GM18520 (cell line): Measurements from ENCODE around the gene SFTPD.

Experiments
- ATAC-seq: cut with Tn5 transposase; IDR thresholded peaks from one replicate; pipeline ENCODE4 v1.9.1; 2021; ENCODE audit not compliant: unreplicated experiment

The SFTPD gene

DNA sequence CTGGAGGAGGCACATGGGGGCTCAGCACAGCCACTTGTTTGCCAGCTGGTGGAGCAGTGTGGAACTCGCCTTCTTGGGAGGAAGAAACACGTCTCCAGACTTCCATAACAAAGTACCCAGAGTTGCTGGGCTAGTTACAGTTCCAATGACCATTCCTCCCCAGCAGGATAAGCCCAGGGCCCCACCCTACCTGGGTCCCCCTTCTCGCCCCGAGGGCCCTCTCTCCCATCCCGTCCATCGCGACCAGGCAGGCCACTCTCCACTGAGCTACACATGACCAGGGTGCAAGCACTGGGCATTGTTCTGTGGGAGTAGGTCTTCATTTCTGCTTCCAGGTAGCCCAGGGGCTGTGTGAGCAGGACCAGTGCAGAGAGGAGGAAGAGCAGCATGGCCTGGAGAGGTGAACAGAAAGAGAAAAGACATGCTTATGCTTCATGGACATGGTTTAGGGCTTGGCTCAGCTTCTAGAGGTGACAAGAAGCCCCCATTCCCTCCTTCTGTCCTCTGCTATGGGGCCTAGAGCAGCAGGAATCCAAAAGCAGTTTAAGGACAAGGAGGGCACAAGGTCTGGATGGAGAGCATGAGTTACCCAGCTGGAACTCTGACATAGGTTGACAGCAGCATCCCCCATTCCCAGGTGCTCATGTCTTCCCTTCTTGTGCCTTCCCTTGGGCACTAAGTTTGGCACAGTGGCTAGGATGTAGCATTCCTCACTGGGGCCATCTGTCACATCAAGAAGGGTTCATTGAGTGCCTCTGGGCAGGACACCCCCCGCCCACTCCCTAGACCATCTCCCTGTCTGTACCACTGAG is 2.4 kb downstream of the SFTPD start:
- no peak for ATAC-seq

- no peak for ATAC-seq
Measured at GRCh38 chr10:79944428-79945395, 4.2 kb downstream of the SFTPD start.

- ATAC-seq = no peak
Measured at GRCh38 chr10:79943871-79944270, 5.0 kb downstream of the SFTPD start.

DNA sequence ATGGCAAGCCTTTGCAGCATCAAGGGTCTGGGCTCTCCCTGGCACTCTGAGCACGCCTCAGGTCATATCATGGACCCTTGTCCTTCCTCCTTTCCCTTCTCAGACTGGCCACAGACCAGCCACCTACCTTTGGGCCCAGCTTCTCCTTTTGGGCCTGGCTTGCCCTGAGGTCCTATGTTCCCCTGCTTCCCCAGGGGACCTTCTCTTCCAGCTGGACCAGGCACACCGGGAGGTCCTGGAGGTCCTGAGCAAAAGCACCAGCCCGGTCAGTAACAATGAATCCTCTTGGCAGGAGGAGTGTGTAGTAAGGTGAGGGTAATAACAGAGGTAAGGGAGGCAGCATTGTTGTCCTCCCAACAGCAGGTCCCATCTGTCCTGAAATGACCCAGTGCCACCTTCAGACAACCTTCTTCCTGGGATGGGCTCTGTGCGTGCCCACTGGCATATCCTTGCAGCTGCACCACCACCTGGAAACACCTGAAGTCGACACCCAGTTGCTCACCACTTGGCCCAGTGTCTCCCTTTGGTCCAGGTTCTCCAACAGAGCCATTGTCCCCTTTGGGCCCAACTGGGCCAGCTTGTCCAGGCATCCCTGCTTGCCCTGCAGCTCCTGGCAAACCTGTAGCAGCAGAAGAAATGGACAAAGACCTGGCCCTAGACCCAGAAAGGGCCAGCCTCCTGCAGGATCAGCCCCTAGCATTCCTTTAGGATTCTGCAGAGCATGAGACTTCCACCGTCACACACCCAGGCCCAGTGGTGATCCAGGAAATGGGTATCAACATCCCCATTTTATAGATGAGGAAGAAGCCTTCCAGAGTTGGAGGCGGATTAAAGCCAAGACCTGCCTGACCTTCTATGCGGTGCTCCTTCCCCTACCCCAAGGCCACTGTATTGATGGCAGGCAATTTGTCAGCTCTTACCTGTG is 6.4 kb downstream of the SFTPD start:
- no peak for ATAC-seq

- ATAC-seq = no peak
Measured at GRCh38 chr10:79941585-79942210, 7.2 kb downstream of the SFTPD start.

- no peak for ATAC-seq
Measured at GRCh38 chr10:79941146-79941545, 7.8 kb downstream of the SFTPD start.

DNA sequence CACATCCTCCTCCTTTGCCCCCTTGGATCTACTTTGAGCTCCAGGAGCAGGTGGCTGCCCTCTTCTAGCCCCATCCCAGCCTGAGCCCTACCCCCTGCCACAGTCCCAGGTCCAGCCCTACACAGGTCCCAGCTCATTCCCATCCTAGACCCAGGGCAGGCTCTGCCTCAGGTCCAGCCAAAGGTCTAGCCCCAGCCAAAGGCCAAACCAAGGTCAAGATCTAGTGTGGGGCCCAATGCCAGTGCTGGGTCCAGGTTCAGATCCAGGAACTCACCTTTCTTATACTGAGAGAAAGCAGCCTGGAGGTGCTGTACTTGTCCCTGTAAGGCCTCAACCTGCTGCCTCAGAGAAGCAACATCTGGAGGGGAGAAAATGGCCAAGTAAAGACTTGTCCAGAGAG is 8.5 kb downstream of the SFTPD start:
- ATAC-seq = no peak

GRCh38 chr10:79939969-79940368 is 8.9 kb downstream of the SFTPD start:
- no peak for ATAC-seq

- ATAC-seq = peak; percentile 50
Measured at GRCh38 chr10:79938728-79939406, 10.0 kb downstream of the SFTPD start.

DNA sequence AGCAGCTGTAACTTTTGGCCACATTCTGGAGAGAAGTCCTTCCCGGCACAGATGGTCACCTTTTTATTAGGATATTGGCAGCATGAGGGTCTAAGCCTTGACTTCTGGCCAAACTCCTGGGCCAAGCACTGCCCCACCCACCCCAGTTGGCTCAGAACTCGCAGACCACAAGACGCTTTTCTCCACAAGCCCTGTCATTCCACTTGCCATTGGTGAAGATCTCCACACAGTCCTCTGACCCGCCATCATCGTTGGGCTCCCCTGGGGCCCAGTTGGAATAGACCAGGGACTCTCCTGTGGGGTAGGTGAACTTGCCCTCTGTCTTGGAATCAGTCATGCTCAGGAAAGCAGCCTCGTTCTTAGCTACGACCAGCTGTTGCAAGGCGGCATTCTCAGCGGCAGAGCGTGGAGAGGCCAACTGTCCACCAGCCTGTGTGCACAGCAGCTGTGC is 11.2 kb downstream of the SFTPD start:
- ATAC-seq = no peak

GRCh38 chr10:79936625-79937615 is 12.0 kb downstream of the SFTPD start:
- no peak for ATAC-seq

DNA sequence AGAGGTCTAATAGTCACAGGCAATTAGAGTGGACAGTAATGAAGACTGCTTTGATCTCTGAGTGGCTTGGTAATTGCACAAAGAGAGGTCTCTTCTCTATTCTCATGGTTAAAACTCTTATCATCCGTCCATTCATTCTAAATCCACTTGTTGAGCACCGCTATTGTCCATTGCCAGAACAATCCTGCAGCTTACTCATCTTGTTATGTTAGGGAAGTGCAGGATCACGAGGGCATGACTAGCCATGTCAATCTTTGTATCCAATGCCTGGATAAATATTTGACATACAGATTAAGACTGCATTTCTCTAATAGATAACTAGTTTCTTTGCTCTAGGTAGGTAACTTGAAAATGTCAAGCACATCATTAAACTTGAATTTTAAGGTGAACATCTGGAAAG is 14.9 kb downstream of the SFTPD start:
- no peak for ATAC-seq

DNA sequence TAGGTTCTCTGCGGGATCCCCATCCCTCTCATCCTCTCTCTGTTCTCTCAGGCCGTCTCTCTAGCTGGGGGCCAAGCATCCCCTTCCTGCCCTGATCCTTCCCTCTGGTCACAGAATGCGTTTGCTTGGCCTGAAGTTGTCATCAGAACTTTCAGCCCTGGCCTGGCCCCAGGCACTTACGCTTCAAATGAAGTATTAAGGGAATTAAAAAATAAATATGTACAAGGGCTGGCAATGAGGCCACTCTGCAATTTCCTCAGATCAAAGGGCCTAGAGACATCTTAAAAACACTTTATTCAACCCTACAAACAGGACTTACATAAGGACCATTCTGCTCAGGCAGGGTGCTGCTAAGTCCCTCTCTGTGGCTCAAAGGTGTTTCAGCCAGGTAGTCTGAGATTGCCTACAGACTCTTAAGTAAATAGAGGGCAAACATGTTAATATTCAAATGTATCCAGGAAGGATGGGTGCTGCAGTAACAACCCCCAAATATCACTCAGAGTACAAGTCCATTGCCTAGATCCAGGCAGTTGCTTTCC is 16.0 kb downstream of the SFTPD start:
- ATAC-seq = no peak

- no peak for ATAC-seq
Measured at GRCh38 chr10:79932307-79932706, 16.6 kb downstream of the SFTPD start.

- no peak for ATAC-seq
Measured at GRCh38 chr10:79930751-79931150, 18.2 kb downstream of the SFTPD start.

DNA sequence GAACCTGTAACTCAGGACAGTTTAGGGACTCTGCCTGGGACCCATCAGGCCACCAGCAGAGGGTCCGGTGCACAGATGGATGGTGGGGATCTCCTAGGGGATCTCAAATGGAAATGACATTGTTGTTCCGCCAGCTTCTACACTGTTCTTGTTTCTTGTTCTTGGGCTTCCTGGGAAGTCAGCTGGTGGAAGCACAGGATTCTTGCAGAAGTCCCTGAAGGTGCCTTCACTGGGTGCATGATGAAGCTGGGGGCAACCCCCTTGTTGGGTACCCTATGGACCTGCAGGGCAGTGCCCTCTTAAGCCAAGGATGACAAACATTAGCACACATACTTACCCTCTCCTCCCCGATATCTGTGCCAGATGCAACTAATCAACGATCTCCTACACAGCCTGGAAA is 18.6 kb downstream of the SFTPD start:
- no peak for ATAC-seq

GRCh38 chr10:79929409-79929904 is 19.4 kb downstream of the SFTPD start:
- no peak for ATAC-seq

DNA sequence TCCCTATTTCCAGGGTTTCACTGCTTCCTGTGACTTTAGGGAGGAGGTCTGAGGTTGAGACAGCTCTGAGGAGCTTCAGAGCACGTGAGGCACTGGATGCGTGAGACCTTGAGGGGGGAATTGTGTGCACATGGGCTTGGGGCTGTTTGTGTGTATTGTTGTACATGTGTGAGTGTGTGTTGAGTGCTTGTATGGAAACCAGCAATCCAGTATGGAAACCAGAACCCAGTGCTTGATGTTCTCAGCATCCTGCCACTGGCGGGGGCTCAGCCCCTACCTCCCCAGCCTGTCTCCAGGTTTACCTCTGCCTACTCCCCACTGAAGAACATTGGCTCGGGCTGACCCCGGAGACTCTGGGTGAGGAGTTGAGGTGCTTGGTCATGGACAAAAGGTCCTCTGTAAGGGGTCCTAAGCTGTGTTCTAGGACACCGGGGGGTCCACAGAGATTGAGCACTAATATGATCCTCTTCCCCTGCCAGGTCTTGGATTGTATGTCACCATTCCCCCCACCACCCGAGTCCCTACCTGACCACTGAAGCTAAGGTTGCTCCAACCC is 20.8 kb downstream of the SFTPD start:
- ATAC-seq = no peak
